Esophagus (tissue), 2 donors: ENCODE results near the gene PICALM. TPM values are rescaled to one million over a fixed set of nuclear protein-coding genes. Genes with fewer than 3 reads are reported as not detected.
A peak's percentile ranks its signal among the peaks of the same experiment; 100 is the strongest.

Experiments used
- H3K27ac ChIP-seq, 2 donors: one replicate each; pipeline ENCODE4 v1.5.1; 2013; ENCODE audit warnings: low read depth in 2 of 2, mild to moderate bottlenecking in 2 of 2, inconsistent platforms in 1 of 2, low read length in 1 of 2, moderate library complexity in 1 of 2
- H3K27me3 ChIP-seq, 2 donors: one replicate each; pipeline ENCODE4 v1.6.1; 2013; ENCODE audit warnings: low read length in 2 of 2, control low read depth in 1 of 2, mild to moderate bottlenecking in 1 of 2; ENCODE audit not compliant: insufficient read depth in 2 of 2, control insufficient read depth in 1 of 2
- H3K36me3 ChIP-seq, 2 donors: one replicate each; pipeline ENCODE4 v1.6.1; 2013; ENCODE audit warnings: low read length in 1 of 2; ENCODE audit not compliant: control insufficient read depth in 2 of 2, insufficient read depth in 2 of 2
- H3K4me1 ChIP-seq, 2 donors: one replicate each; pipeline ENCODE4 v1.6.1; 2013; ENCODE audit warnings: low read length in 1 of 2; ENCODE audit not compliant: control insufficient read depth in 2 of 2, insufficient read depth in 2 of 2
- H3K4me3 ChIP-seq, 2 donors: one replicate each; pipeline ENCODE4 v1.5.1; 2013; ENCODE audit warnings: low read length in 2 of 2, mild to moderate bottlenecking in 2 of 2, low read depth in 1 of 2, moderate library complexity in 1 of 2
- H3K9me3 ChIP-seq, 2 donors: one replicate each; pipeline ENCODE4 v1.6.1; 2013; ENCODE audit warnings: mild to moderate bottlenecking in 2 of 2, low read depth in 1 of 2, low read length in 1 of 2, moderate library complexity in 1 of 2; ENCODE audit not compliant: control insufficient read depth in 2 of 2, insufficient read depth in 1 of 2
- WGBS, 2 donors: extraction: QIAGEN DNeasy Blood & Tissue Kit; methylation state at CpG; one replicate each; pipeline ENCODE4 v1.1.7; 2013; 5-methylcytosine and 5-hydroxymethylcytosine counted together
- polyA plus RNA-seq, 2 donors: library from polyadenylated mRNA; stranded (reverse); fragments of 200-250 nt; gene quantifications; one replicate each; pipeline ENCODE4 v1.2.3, GENCODE V29; 2013
- donor health status: healthy with polysubstance abuse.
- donor health status: Bipolar disorder and iron deficiency.

Gene PICALM
- 10 to 100 TPM; 60.9 to 61.1 TPM for polyA plus RNA-seq

GRCh38 chr11:86068951-86069407 lies at the start of gene PICALM:
Gene PICALM, minus strand, starts transcription at chr11:86069084. Its CDS starts 304 bp downstream, at chr11:86068780.
- H3K4me3 ChIP-seq = peak within 1 kb of the TSS; percentile 83 to 92
- no peaks in the 10 kb centered on the region for H3K9me3 ChIP-seq
- H3K27ac ChIP-seq = peak within 1 kb of the TSS; percentile 96 to 98
- H3K27me3 ChIP-seq = no peaks in the 10 kb centered on the region
- 0 to 1% methylated on average over 34 to 48 of the region's 48 CpGs for WGBS, 2 donors
- H3K4me1 ChIP-seq = no peaks in the 10 kb centered on the region
- no peaks in the 10 kb centered on the region for H3K36me3 ChIP-seq

- Histone ChIP-seq H3K4me1 (no peaks in the 10 kb centered on the region), H3K27me3 (no peaks in the 10 kb centered on the region), H3K4me3 (no peak overlapping the region), H3K27ac (no peak overlapping the region), H3K9me3 (no peaks in the 10 kb centered on the region), H3K36me3 (no peaks in the 10 kb centered on the region)
- 75 to 89% methylated on average over 2 of the region's 2 CpGs for WGBS, 2 donors
Observed at GRCh38 chr11:86118253-86118652, 49.4 kb upstream of the PICALM start.

GRCh38 chr11:86117712-86118063 lies 48.8 kb upstream of the PICALM start:
- no peaks in the 10 kb centered on the region for H3K36me3 ChIP-seq
- no peaks in the 10 kb centered on the region for H3K4me1 ChIP-seq
- H3K4me3 ChIP-seq = no peak overlapping the region
- H3K27me3 ChIP-seq = no peaks in the 10 kb centered on the region
- H3K9me3 ChIP-seq = no peaks in the 10 kb centered on the region
- 87 to 99% methylated on average over 1 of the region's 1 CpG for WGBS, 2 donors
- no peak overlapping the region for H3K27ac ChIP-seq

GRCh38 chr11:86117001-86117711 lies 48.3 kb upstream of the PICALM start:
- H3K27ac ChIP-seq = no peak overlapping the region
- no peaks in the 10 kb centered on the region for H3K4me1 ChIP-seq
- no peaks in the 10 kb centered on the region for H3K9me3 ChIP-seq
- H3K4me3 ChIP-seq = no peak overlapping the region
- no peaks in the 10 kb centered on the region for H3K27me3 ChIP-seq
- no peaks in the 10 kb centered on the region for H3K36me3 ChIP-seq
- 59 to 62% methylated on average over 5 of the region's 5 CpGs for WGBS, 2 donors

- Histone ChIP-seq H3K36me3 (no peaks in the 10 kb centered on the region), H3K27me3 (no peaks in the 10 kb centered on the region), H3K4me3 (no peak overlapping the region), H3K9me3 (no peaks in the 10 kb centered on the region), H3K4me1 (no peaks in the 10 kb centered on the region), H3K27ac (no peak overlapping the region)
- WGBS, 2 donors = 23 to 33% methylated on average over 4 of the region's 4 CpGs
Observed at GRCh38 chr11:86116386-86116726, 47.5 kb upstream of the PICALM start.

GRCh38 chr11:86115542-86116385 lies 46.9 kb upstream of the PICALM start:
- no peak overlapping the region for H3K4me3 ChIP-seq
- no peaks in the 10 kb centered on the region for H3K9me3 ChIP-seq
- H3K27ac ChIP-seq = peak overlapping the region in 1 of 2 donors; percentile 68
- no peaks in the 10 kb centered on the region for H3K27me3 ChIP-seq
- no peaks in the 10 kb centered on the region for H3K36me3 ChIP-seq
- whole genome bisulfite sequencing, 2 donors = 47 to 55% methylated on average over 3 of the region's 3 CpGs
- no peaks in the 10 kb centered on the region for H3K4me1 ChIP-seq

GRCh38 chr11:86108890-86109638 lies 40.2 kb upstream of the PICALM start:
- Histone ChIP-seq H3K4me3 (no peak overlapping the region), H3K9me3 (no peaks in the 10 kb centered on the region), H3K36me3 (no peaks in the 10 kb centered on the region), H3K4me1 (no peaks in the 10 kb centered on the region), H3K27ac (no peak overlapping the region), H3K27me3 (no peaks in the 10 kb centered on the region)
- WGBS, 2 donors = 89 to 91% methylated on average over 13 of the region's 13 CpGs

- no peaks in the 10 kb centered on the region for H3K27me3 ChIP-seq
- H3K27ac ChIP-seq = no peak overlapping the region
- no peaks in the 10 kb centered on the region for H3K9me3 ChIP-seq
- no peaks in the 10 kb centered on the region for H3K4me1 ChIP-seq
- H3K4me3 ChIP-seq = no peak overlapping the region
- H3K36me3 ChIP-seq = no peaks in the 10 kb centered on the region
- 71% methylated on average over 3 of the region's 3 CpGs for WGBS, 2 donors
Observed at GRCh38 chr11:86108191-86108590, 39.3 kb upstream of the PICALM start.

- H3K4me1 ChIP-seq = no peaks in the 10 kb centered on the region
- no peaks in the 10 kb centered on the region for H3K9me3 ChIP-seq
- WGBS, 2 donors = 81 to 82% methylated on average over 2 of the region's 2 CpGs
- no peak overlapping the region for H3K4me3 ChIP-seq
- H3K27ac ChIP-seq = no peak overlapping the region
- H3K36me3 ChIP-seq = no peaks in the 10 kb centered on the region
- H3K27me3 ChIP-seq = no peaks in the 10 kb centered on the region
Observed at GRCh38 chr11:86106916-86107315, 38.0 kb upstream of the PICALM start.
